GM12878 (cell line): ENCODE measurements around the gene MFSD11. TPM values are rescaled to one million over a fixed set of nuclear protein-coding genes. Genes with fewer than 3 reads are reported as not detected.

ENCODE experiments used
- EGR1 ChIP-seq, 2 experiments: IDR thresholded peaks; 1 replicate in 1 of 2; 2 replicates in 1 of 2; pipeline ENCODE4 v1.6.1; 2011 to 2012; ENCODE audit warnings: low read depth in 2 of 2, low read length in 2 of 2, borderline replicate concordance in 1 of 2, mild to moderate bottlenecking in 1 of 2, moderate library complexity in 1 of 2
- GATAD2B ChIP-seq: fragments of 450-650 bp; conservative IDR thresholded peaks from 2 replicates; pipeline ENCODE4 v1.6.1; 2017; ENCODE audit warnings: low read depth, mild to moderate bottlenecking, moderate library complexity
- IKZF2 ChIP-seq, 2 experiments: fragments of 450-650 bp; IDR thresholded peaks; 2 replicates each; pipeline ENCODE4 v1.6.1; 2017; ENCODE audit warnings: mild to moderate bottlenecking in 2 of 2, moderate library complexity in 2 of 2
- IRF4 ChIP-seq: IDR thresholded peaks from 2 replicates; pipeline ENCODE4 v1.6.1; 2011; ENCODE audit warnings: low read depth, low read length
- JUNB ChIP-seq: IDR thresholded peaks from 2 replicates; pipeline ENCODE4 v1.6.1; 2016; ENCODE audit warnings: antibody characterized with exemption, mild to moderate bottlenecking
- KLF5 ChIP-seq: fragments of 450-650 bp; IDR thresholded peaks from 2 replicates; pipeline ENCODE4 v1.6.1; 2014; ENCODE audit warnings: mild to moderate bottlenecking; ENCODE audit not compliant: partially characterized antibody
- MTA3 ChIP-seq: IDR thresholded peaks from 2 replicates; pipeline ENCODE4 v1.6.1; 2012; ENCODE audit warnings: low read length, inconsistent platforms, borderline replicate concordance
- PAX8 ChIP-seq: fragments of 450-650 bp; IDR thresholded peaks from 2 replicates; pipeline ENCODE4 v1.6.1; 2017; ENCODE audit warnings: mild to moderate bottlenecking, moderate library complexity
- RBBP5 ChIP-seq: fragments of 200-600 bp; sonication (generic); conservative IDR thresholded peaks from 2 replicates; pipeline ENCODE4 v1.6.1; 2016
- SMAD1 ChIP-seq: fragments of 450-650 bp; IDR thresholded peaks from 2 replicates; pipeline ENCODE4 v1.6.1; 2018; ENCODE audit warnings: mild to moderate bottlenecking, low read depth; ENCODE audit not compliant: partially characterized antibody
- SREBF1 ChIP-seq: IDR thresholded peaks from 2 replicates; pipeline ENCODE4 v1.6.1; 2012; ENCODE audit warnings: mild to moderate bottlenecking, low read length
- TBL1XR1 ChIP-seq: IDR thresholded peaks from 2 replicates; pipeline ENCODE4 v1.6.1; 2012; ENCODE audit warnings: low read depth, low read length, improper control_type of control experiment
- TCF12 ChIP-seq: IDR thresholded peaks from 2 replicates; pipeline ENCODE4 v1.6.1; 2011; ENCODE audit warnings: low read depth, mild to moderate bottlenecking, low read length
- ZBED1 ChIP-seq: IDR thresholded peaks from 2 replicates; pipeline ENCODE4 v1.6.1; 2016; ENCODE audit warnings: borderline replicate concordance
- ZNF592 ChIP-seq: fragments of 450-650 bp; IDR thresholded peaks from 2 replicates; pipeline ENCODE4 v1.6.1; 2017; ENCODE audit warnings: mild to moderate bottlenecking, moderate library complexity
- polyA plus RNA-seq, 11 experiments: library from polyadenylated mRNA; depleted of rRNA in 4 of 11; unstranded in 6 of 11; stranded (reverse) in 5 of 11; fragments of >200 nt; fragmentation: Nextera tagmentation in 4 of 11; fragmentation: Illumina TruSeq in 1 of 11; extraction: Ambion mirVana in 4 of 11; extraction: Trizol in 1 of 11; gene quantifications; 1 replicate in 1 of 11; 2 replicates in 10 of 11; pipeline versions ENCODE4 v1.2.1 to v1.2.3, GENCODE V29; 2011 to 2016; ENCODE audit warnings: inconsistent platforms in 2 of 11, missing spikeins in 2 of 11, low read depth in 1 of 11
- total RNA-seq, 4 experiments: library from RNA; depleted of rRNA in 3 of 4; stranded (reverse); fragments of >200 nt in 3 of 4; fragmentation: Illumina TruSeq in 1 of 4; extraction: Trizol in 1 of 4; gene quantifications; 2 replicates each; pipeline versions ENCODE4 v1.2.1 to v1.2.3, GENCODE V29; 2013 to 2021
- TF ChIP-seq, protein P1 (sequence below): fragments of 450-650 bp; IDR thresholded peaks from 2 replicates; pipeline ENCODE4 v1.6.1; 2017; ENCODE audit warnings: mild to moderate bottlenecking, moderate library complexity

Gene MFSD11
- total and polyA plus RNA-seq, 10 of the 15 experiments (the other 5 are each of a cell fraction or from before 2014, with no cell fraction given) = 11.0 to 19.4 (median 15.5) TPM

DNA sequence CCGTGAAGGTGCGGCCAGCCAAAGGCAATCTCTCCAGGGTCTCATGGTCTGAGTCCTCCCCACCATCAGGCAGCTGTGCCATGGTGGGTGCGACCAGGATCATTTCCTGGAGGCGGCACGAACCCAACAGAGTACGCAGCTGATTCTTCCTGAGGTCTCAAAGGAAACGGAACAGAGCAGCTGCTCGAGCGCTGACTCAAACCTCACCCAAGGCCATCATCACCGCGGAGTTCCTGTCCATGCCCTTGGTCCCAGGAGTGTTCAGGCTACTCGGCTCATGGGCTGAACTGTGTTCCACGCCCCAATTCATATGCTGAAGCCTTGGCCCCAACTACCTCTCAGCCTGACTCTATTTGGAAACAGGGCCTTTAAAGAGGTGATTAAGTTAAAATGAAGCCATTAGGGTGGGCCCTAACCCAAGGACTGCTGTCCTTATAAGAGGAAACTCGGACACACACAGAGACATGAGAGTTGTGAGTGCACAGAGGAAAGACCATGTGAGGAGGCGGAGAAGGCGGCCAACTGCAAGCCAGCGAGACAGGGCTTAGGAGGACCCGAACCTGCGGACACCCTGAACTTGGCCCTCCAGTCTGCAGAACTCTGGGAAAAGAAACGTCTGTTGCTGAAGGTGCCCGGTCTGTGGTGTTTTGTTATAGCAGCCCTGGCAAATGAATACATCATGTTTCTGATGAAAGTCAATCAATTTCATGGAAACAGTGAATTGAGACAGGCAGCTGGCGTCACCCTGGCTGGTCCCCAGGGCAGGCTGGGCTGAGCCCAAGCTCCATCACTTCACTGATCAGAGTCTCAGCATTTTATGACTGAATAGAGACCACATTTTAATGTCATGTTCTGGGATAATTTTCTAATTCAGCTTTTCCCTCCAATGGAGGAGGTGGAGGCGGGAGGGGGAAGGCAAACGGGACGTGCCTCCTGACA lies 40.9 kb upstream of the MFSD11 start (continued):
- no peak for TF ChIP-seq SMAD1
- TF ChIP-seq SREBF1 = no peak
- no peak for TF ChIP-seq PAX8
- TF ChIP-seq ZNF592 = no peak
- TF ChIP-seq KLF5 = no peak
- peak; percentile 42 to 43; a peak in 2 of 4 replicates for TF ChIP-seq IKZF2 (IDR thresholded peaks at IDR 0.05)
- peak; percentile 85; the same call in 1 of the 2 replicates for TF ChIP-seq TCF12
- 0 out of 2 replicates have a peak, but pooled peaks have one; percentile 18 for TF ChIP-seq IRF4
- TF ChIP-seq RBBP5 = no peak
- peak; percentile 26; the same call in 1 of the 2 replicates for TF ChIP-seq JUNB
- TF ChIP-seq GATAD2B = no peak
- TF ChIP-seq EGR1 (IDR thresholded peaks at IDR 0.05; ENCODE audit: borderline replicate concordance in 1 of 2, low read depth in 2 of 2, low read length in 2 of 2) = no peak
- no peak for TF ChIP-seq ZBED1
- TF ChIP-seq, protein P1, sequence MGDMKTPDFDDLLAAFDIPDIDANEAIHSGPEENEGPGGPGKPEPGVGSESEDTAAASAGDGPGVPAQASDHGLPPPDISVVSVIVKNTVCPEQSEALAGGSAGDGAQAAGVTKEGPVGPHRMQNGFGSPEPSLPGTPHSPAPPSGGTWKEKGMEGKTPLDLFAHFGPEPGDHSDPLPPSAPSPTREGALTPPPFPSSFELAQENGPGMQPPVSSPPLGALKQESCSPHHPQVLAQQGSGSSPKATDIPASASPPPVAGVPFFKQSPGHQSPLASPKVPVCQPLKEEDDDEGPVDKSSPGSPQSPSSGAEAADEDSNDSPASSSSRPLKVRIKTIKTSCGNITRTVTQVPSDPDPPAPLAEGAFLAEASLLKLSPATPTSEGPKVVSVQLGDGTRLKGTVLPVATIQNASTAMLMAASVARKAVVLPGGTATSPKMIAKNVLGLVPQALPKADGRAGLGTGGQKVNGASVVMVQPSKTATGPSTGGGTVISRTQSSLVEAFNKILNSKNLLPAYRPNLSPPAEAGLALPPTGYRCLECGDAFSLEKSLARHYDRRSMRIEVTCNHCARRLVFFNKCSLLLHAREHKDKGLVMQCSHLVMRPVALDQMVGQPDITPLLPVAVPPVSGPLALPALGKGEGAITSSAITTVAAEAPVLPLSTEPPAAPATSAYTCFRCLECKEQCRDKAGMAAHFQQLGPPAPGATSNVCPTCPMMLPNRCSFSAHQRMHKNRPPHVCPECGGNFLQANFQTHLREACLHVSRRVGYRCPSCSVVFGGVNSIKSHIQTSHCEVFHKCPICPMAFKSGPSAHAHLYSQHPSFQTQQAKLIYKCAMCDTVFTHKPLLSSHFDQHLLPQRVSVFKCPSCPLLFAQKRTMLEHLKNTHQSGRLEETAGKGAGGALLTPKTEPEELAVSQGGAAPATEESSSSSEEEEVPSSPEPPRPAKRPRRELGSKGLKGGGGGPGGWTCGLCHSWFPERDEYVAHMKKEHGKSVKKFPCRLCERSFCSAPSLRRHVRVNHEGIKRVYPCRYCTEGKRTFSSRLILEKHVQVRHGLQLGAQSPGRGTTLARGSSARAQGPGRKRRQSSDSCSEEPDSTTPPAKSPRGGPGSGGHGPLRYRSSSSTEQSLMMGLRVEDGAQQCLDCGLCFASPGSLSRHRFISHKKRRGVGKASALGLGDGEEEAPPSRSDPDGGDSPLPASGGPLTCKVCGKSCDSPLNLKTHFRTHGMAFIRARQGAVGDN = no peak
- TF ChIP-seq TBL1XR1 = no peak
- no peak for TF ChIP-seq MTA3
